HG03378 (cell line): ENCODE results near the gene NCF4.

ENCODE experiments used
- ATAC-seq: cut with Tn5 transposase; IDR thresholded peaks from one replicate; pipeline ENCODE4 v1.9.1; 2021; ENCODE audit warnings: mild to moderate bottlenecking, moderate library complexity; ENCODE audit not compliant: unreplicated experiment

NCF4 gene

GRCh38 chr22:36835903-36836302 lies 24.9 kb upstream of the NCF4 start:
- ATAC-seq, result no peak

GRCh38 chr22:36838119-36839030 lies 22.4 kb upstream of the NCF4 start:
- no peak for ATAC-seq

GRCh38 chr22:36839356-36840073 lies 21.3 kb upstream of the NCF4 start:
- ATAC-seq, result no peak

- no peak for ATAC-seq
Observed at GRCh38 chr22:36840106-36840505, 20.7 kb upstream of the NCF4 start.

GRCh38 chr22:36846271-36846670 lies 14.5 kb upstream of the NCF4 start:
- no peak for ATAC-seq

- no peak for ATAC-seq
Observed at GRCh38 chr22:36846949-36847348, 13.9 kb upstream of the NCF4 start.

GRCh38 chr22:36850056-36850455 lies 10.8 kb upstream of the NCF4 start:
- no peak for ATAC-seq

GRCh38 chr22:36850682-36851081 lies 10.1 kb upstream of the NCF4 start:
- ATAC-seq, result no peak

- ATAC-seq, result no peak
Observed at GRCh38 chr22:36852056-36852973, 8.5 kb upstream of the NCF4 start.

- no peak for ATAC-seq
Observed at GRCh38 chr22:36853407-36854099, 7.3 kb upstream of the NCF4 start.

- no peak for ATAC-seq
Observed at GRCh38 chr22:36855478-36855877, 5.3 kb upstream of the NCF4 start.

GRCh38 chr22:36856121-36856791 lies 4.5 kb upstream of the NCF4 start:
- ATAC-seq, result peak; percentile 29

GRCh38 chr22:36856792-36857135 lies 4.0 kb upstream of the NCF4 start:
- no peak for ATAC-seq

- no peak for ATAC-seq
Observed at GRCh38 chr22:36858156-36858555, 2.6 kb upstream of the NCF4 start.

- no peak for ATAC-seq
Observed at GRCh38 chr22:36858966-36859365, 1.8 kb upstream of the NCF4 start.

- ATAC-seq, result no peak
Observed at GRCh38 chr22:36860017-36860416, 789 bp upstream of the NCF4 start.

GRCh38 chr22:36860438-36860820 lies 377 bp upstream of the NCF4 start:
- ATAC-seq, result no peak

GRCh38 chr22:36862251-36863242 lies 1.7 kb downstream of the NCF4 start:
- ATAC-seq, result no peak

GRCh38 chr22:36863281-36863680 lies 2.5 kb downstream of the NCF4 start:
- no peak for ATAC-seq
